H7 (cell line): ENCODE data around the gene CDC42EP3. TPM values are rescaled to one million over a fixed set of nuclear protein-coding genes. Genes with fewer than 3 reads are reported as not detected.

Experiments used
- DNase-seq: peaks from one replicate; pipeline ENCODE4 v3.0.0; 2012
- H3K27me3 ChIP-seq: 2 replicates; pipeline ENCODE4 v1.6.0; 2011; ENCODE audit warnings: mild to moderate bottlenecking, low read length; ENCODE audit not compliant: control insufficient read depth, insufficient read depth
- H3K36me3 ChIP-seq: replicated peaks from 2 replicates; pipeline ENCODE4 v1.5.1; 2011; ENCODE audit warnings: low read length; ENCODE audit not compliant: control insufficient read depth, insufficient read depth
- H3K4me3 ChIP-seq: 2 replicates; pipeline ENCODE4 v1.5.1; 2011; ENCODE audit warnings: low read depth, mild to moderate bottlenecking, control low read depth, low read length, moderate library complexity; ENCODE audit not compliant: insufficient read depth
- total RNA-seq: library from RNA; depleted of rRNA; stranded (reverse); fragments of >200 nt; shearing (Covaris generic); gene quantifications from 2 replicates; pipeline ENCODE4 v1.2.3, GENCODE V29; 2014

The CDC42EP3 gene
- total RNA-seq, 1 experiment from 2014 or later = 19.5 TPM

- Histone ChIP-seq H3K4me3 (no peak overlapping the region), H3K36me3 (no peaks in the 10 kb centered on the region; the same call in 1 of the 2 replicates), H3K27me3 (peaks cover 5% of the 10 kb centered on the region; the same call in 1 of the 2 replicates)
- DNase-seq = peak; percentile 54
Measured at GRCh38 chr2:37654932-37655841, 16.3 kb downstream of the CDC42EP3 start.

- no peak for DNase-seq
- Histone ChIP-seq H3K27me3 (peaks cover 5% of the 10 kb centered on the region; the same call in 1 of the 2 replicates), H3K4me3 (no peak overlapping the region), H3K36me3 (no peaks in the 10 kb centered on the region)
Measured at GRCh38 chr2:37654419-37654818, 17.0 kb downstream of the CDC42EP3 start.

- no peak overlapping the region for H3K4me3 ChIP-seq
- no peaks in the 10 kb centered on the region for H3K36me3 ChIP-seq
- DNase-seq = no peak
Measured at GRCh38 chr2:37653805-37654378, 17.6 kb downstream of the CDC42EP3 start.

GRCh38 chr2:37653093-37653492 lies 18.3 kb downstream of the CDC42EP3 start:
- Histone ChIP-seq H3K4me3 (no peak overlapping the region), H3K36me3 (0 out of 2 replicates have a peak, but pooled peaks cover 1% of the 10 kb centered on the region), H3K27me3 (peaks cover 5% of the 10 kb centered on the region; the same call in 1 of the 2 replicates)
- no peak for DNase-seq

More at GRCh38 chr2:37653805-37654378, 17.6 kb downstream of the CDC42EP3 start:
- H3K27me3 ChIP-seq = peaks cover 5% of the 10 kb centered on the region; the same call in 1 of the 2 replicates

- peaks cover 1% of the 10 kb centered on the region; the same call in 1 of the 2 replicates for H3K36me3 ChIP-seq
- DNase-seq = no peak
- peaks cover 5% of the 10 kb centered on the region; the same call in 1 of the 2 replicates for H3K27me3 ChIP-seq
- no peak overlapping the region for H3K4me3 ChIP-seq
Measured at GRCh38 chr2:37652199-37652640, 19.2 kb downstream of the CDC42EP3 start.

GRCh38 chr2:37650548-37651093 lies 20.8 kb downstream of the CDC42EP3 start:
- no peak overlapping the region for H3K4me3 ChIP-seq
- peaks cover 2% of the 10 kb centered on the region; the same call in 1 of the 2 replicates for H3K27me3 ChIP-seq
- peaks cover 4% of the 10 kb centered on the region for H3K36me3 ChIP-seq
- no peak for DNase-seq

GRCh38 chr2:37649518-37649917 lies 21.9 kb downstream of the CDC42EP3 start:
- H3K27me3 ChIP-seq = no peaks in the 10 kb centered on the region; the same call in 1 of the 2 replicates
- no peak for DNase-seq
- H3K4me3 ChIP-seq = no peak overlapping the region
- H3K36me3 ChIP-seq = peaks cover 4% of the 10 kb centered on the region

GRCh38 chr2:37648331-37649011 lies 23.0 kb downstream of the CDC42EP3 start:
- Histone ChIP-seq H3K27me3 (no peaks in the 10 kb centered on the region), H3K4me3 (no peak overlapping the region), H3K36me3 (peaks cover 4% of the 10 kb centered on the region)
- DNase-seq = no peak

- peaks cover 4% of the 10 kb centered on the region for H3K36me3 ChIP-seq
- H3K27me3 ChIP-seq = no peaks in the 10 kb centered on the region
- no peak overlapping the region for H3K4me3 ChIP-seq
- DNase-seq = no peak
Measured at GRCh38 chr2:37647971-37648330, 23.5 kb downstream of the CDC42EP3 start.

GRCh38 chr2:37645836-37646235 lies 25.6 kb downstream of the CDC42EP3 start:
- H3K36me3 ChIP-seq = peaks cover 4% of the 10 kb centered on the region
- H3K27me3 ChIP-seq = no peaks in the 10 kb centered on the region
- no peak for DNase-seq
- H3K4me3 ChIP-seq = no peak overlapping the region

- DNase-seq = no peak
- peaks cover 4% of the 10 kb centered on the region for H3K36me3 ChIP-seq
Measured at GRCh38 chr2:37645362-37645761, 26.1 kb downstream of the CDC42EP3 start.

GRCh38 chr2:37644191-37644590 lies 27.3 kb downstream of the CDC42EP3 start:
- no peak for DNase-seq
- Histone ChIP-seq H3K36me3 (peaks cover 4% of the 10 kb centered on the region), H3K4me3 (no peak overlapping the region), H3K27me3 (no peaks in the 10 kb centered on the region)

More at GRCh38 chr2:37645362-37645761, 26.1 kb downstream of the CDC42EP3 start:
- H3K27me3 ChIP-seq = no peaks in the 10 kb centered on the region
- H3K4me3 ChIP-seq = no peak overlapping the region

GRCh38 chr2:37643730-37644078 lies 27.7 kb downstream of the CDC42EP3 start:
- Histone ChIP-seq H3K4me3 (no peak overlapping the region), H3K36me3 (peaks cover 4% of the 10 kb centered on the region), H3K27me3 (no peaks in the 10 kb centered on the region)
- DNase-seq = no peak
